ENCODE data around the gene TACR2.

TACR2 gene

DNA sequence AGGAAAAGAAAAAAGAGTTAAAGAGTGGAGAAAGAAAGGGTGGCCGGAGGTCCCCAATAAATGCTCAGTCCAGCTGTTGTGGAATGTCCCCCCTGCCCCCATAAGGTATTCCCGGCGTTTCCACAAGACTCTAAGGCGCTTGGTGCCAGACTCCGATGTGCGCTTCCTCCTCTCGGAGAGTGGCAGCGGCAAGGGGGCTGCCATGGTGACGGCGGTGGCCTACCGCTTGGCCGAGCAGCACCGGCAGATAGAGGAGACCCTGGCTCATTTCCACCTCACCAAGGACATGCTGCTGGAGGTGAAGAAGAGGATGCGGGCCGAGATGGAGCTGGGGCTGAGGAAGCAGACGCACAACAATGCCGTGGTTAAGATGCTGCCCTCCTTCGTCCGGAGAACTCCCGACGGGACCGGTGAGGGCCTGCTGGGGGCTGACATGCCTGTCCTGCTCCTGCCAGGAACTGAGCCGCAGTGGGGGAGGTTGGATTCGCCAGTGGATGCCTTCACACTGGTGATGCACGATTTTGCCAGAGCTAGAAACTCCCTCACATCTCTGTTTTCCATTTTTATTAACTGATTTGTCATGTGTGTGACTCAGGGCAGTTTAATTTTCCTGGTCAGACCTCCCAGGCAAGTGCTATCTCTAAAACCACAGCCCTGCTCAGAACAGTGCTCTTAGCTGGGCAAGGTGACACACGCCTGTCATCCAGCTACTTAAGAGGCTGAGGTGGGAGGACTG, 34.2 kb downstream of the TACR2 start:
- no peak for DNase-seq (ENCODE audit: extremely low read depth, low read depth)
- no peak for TF ChIP-seq CTCF (IDR thresholded peaks at IDR 0.05; ENCODE audit: low read depth, low read length)

DNA sequence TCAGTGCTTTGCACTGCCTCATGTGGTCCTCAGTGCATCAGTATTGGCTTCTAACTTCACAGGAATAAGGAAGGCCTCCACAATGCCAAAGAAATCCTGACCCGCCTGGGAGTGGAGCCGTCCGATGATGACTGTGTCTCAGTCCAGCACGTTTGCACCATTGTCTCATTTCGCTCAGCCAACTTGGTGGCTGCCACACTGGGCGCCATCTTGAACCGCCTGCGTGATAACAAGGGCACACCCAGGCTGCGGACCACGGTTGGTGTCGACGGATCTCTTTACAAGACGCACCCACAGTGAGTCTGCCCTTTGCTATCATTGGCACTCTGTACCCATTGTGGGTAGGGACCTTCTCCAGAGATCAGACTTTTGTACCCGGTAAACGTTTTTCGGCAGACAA, 36.9 kb downstream of the TACR2 start:
- TF ChIP-seq CTCF (IDR thresholded peaks at IDR 0.05; ENCODE audit: low read depth, low read length), result no peak
- no peak for DNase-seq (ENCODE audit: extremely low read depth, low read depth)

GRCh38 chr10:69377933-69378332, 38.8 kb downstream of the TACR2 start:
- no peak for TF ChIP-seq CTCF (IDR thresholded peaks at IDR 0.05; ENCODE audit: low read depth, low read length)
- no peak for DNase-seq (ENCODE audit: extremely low read depth, low read depth)

- no peak for TF ChIP-seq CTCF (IDR thresholded peaks at IDR 0.05; ENCODE audit: low read depth, low read length)
Measured at GRCh38 chr10:69377191-69377590, 39.5 kb downstream of the TACR2 start.

GRCh38 chr10:69376662-69377061, 40.1 kb downstream of the TACR2 start:
- DNase-seq (ENCODE audit: extremely low read depth, low read depth), result no peak
- TF ChIP-seq CTCF (IDR thresholded peaks at IDR 0.05; ENCODE audit: low read depth, low read length), result no peak

More at GRCh38 chr10:69377191-69377590, 39.5 kb downstream of the TACR2 start:
- DNase-seq (ENCODE audit: extremely low read depth, low read depth), result no peak

DNA sequence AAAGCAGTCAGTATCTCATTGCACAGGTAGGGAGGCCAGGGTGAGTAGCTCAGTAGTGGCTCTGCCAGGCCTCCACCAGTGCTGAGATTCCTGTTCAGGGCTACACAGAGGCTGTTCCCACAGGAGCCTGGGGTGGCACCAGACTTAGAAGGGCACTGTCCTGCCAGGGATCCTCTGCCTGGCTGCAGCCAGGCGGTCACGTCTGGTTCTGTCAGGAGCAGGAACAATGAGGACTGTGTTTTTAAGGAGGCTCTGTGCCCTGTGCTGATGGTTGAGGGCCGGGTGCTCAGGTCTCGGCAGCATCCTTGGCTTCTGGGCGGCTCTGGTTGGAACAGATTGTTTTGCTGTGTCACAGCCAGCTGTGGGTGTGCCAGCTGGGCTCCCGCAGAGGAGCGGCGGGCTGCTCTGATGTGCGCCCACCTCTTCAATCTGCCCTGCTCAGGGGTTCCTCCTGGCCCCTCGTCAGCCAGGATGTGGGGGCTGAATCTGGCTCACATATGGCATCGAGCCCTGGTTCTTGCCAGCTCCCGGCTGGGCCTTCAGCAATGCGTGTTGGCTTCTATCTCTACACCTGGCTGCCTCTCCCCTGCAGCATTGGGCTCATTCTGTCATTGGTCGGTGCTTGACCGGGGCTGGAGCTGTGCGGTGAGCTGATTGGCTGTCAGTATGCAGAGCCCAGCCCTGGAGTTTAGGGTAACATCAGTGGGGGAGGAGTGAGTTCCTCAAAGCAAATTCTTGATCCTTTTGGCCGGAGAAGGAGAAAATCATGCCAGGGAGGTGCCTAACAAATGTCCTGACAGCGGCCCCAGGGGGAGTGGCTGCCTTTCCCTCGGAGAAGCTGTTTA, 41.2 kb downstream of the TACR2 start:
- no peak for TF ChIP-seq CTCF (IDR thresholded peaks at IDR 0.05; ENCODE audit: low read depth, low read length)
- DNase-seq (ENCODE audit: extremely low read depth, low read depth), result no peak

DNA sequence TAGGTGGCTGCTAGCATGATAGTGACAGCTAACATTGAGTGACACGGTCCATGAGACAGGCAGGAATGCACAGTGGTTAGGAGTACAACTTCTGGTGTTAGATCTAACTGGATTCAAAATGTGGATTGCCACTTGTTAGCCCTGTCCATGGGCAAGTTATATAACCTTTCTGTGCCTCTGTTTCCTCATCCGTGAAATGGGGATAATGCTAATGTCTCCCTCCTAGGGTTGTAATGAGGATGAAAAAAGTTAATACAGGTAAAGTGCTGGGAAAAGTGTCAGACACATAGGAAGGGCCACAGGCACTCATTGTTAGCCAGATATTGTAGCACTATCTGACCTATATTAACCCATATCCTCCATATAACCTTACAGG, 41.8 kb downstream of the TACR2 start:
- no peak for TF ChIP-seq CTCF (IDR thresholded peaks at IDR 0.05; ENCODE audit: low read depth, low read length)

More for the DNA sequence above, 41.8 kb downstream of the TACR2 start:
- no peak for DNase-seq (ENCODE audit: extremely low read depth, low read depth)

Data from AG09319 (cell line).